ENCODE data around the gene TUBGCP2. TPM values are rescaled to one million over a fixed set of nuclear protein-coding genes. Genes with fewer than 3 reads are reported as not detected.
A peak's percentile ranks its signal among the peaks of the same experiment; 100 is the strongest.

TUBGCP2 gene
- total RNA-seq, 1 experiment from 2014 or later, result 75.1 TPM

GRCh38 chr10:133231244-133231945 lies 77.3 kb downstream of the TUBGCP2 start:
- Histone ChIP-seq H3K36me3 (ENCODE audit: insufficient read depth, low read length, poor library complexity, severe bottlenecking) (no peaks in the 10 kb centered on the region), H3K4me1 (ENCODE audit: insufficient read depth, low read length, poor library complexity, severe bottlenecking) (no peaks in the 10 kb centered on the region), H3K9me3 (ENCODE audit: low read depth, low read length, poor library complexity, severe bottlenecking) (no peaks in the 10 kb centered on the region), H3K4me3 (ENCODE audit: low read depth, low read length, poor library complexity, severe bottlenecking) (no peak overlapping the region), H3K27me3 (replicated peaks; ENCODE audit: insufficient read depth, low read depth, low read length, poor library complexity) (peaks cover 92% of the 10 kb centered on the region), H3K27ac (ENCODE audit: low read depth, low read length, poor library complexity, severe bottlenecking) (no peak overlapping the region)
- intact Hi-C loops (cut with micrococcal nuclease; ENCODE audit: unreplicated experiment), result no loop called here
- ChIA-PET POLR2A (ENCODE audit: low non-redundant PET) (no interaction called here), CTCF (no interaction called here)
- BruUV-seq (replicated peaks), result no TSS peak
- DNase-seq (ENCODE audit: low spot score), result no peak
- no peak for TF ChIP-seq CTCF (conservative IDR thresholded peaks at IDR 0.05; ENCODE audit: low read depth, low read length)
- peak; percentile 48 for TF ChIP-seq EZH2 (IDR thresholded peaks at IDR 0.05; ENCODE audit: borderline replicate concordance, low read depth, low read length, poor library complexity, severe bottlenecking)

GRCh38 chr10:133230387-133231195 lies 78.1 kb downstream of the TUBGCP2 start:
- intact Hi-C loops (cut with micrococcal nuclease; ENCODE audit: unreplicated experiment), result no loop called here
- Histone ChIP-seq H3K9me3 (ENCODE audit: low read depth, low read length, poor library complexity, severe bottlenecking) (no peaks in the 10 kb centered on the region), H3K4me1 (ENCODE audit: insufficient read depth, low read length, poor library complexity, severe bottlenecking) (no peaks in the 10 kb centered on the region), H3K27me3 (replicated peaks; ENCODE audit: insufficient read depth, low read depth, low read length, poor library complexity) (peaks cover 92% of the 10 kb centered on the region), H3K27ac (ENCODE audit: low read depth, low read length, poor library complexity, severe bottlenecking) (no peak overlapping the region), H3K4me3 (ENCODE audit: low read depth, low read length, poor library complexity, severe bottlenecking) (no peak overlapping the region), H3K36me3 (ENCODE audit: insufficient read depth, low read length, poor library complexity, severe bottlenecking) (no peaks in the 10 kb centered on the region)
- POLR2A ChIA-PET (ENCODE audit: low non-redundant PET), result no interaction called here
- no TSS peak for BruUV-seq (replicated peaks)
- no peak for DNase-seq (ENCODE audit: low spot score)
- CTCF ChIA-PET, result no interaction called here
- peak; percentile 90 for TF ChIP-seq EZH2 (IDR thresholded peaks at IDR 0.05; ENCODE audit: borderline replicate concordance, low read depth, low read length, poor library complexity, severe bottlenecking)
- TF ChIP-seq CTCF (conservative IDR thresholded peaks at IDR 0.05; ENCODE audit: low read depth, low read length), result no peak

GRCh38 chr10:133230044-133230361 lies 78.7 kb downstream of the TUBGCP2 start, which contains the start of gene UTF1:
Gene UTF1 (plus strand): TSS chr10:133230217. CDS start chr10:133230289, 72 bp downstream.
- no peak for DNase-seq (ENCODE audit: low spot score)
- H3K27ac ChIP-seq (ENCODE audit: low read depth, low read length, poor library complexity, severe bottlenecking), result no peak within 1 kb of the TSS
- ChIA-PET CTCF (no interaction called here), POLR2A (ENCODE audit: low non-redundant PET) (no interaction called here)
- no peaks in the 10 kb centered on the region for H3K36me3 ChIP-seq (ENCODE audit: insufficient read depth, low read length, poor library complexity, severe bottlenecking)
- H3K4me3 ChIP-seq (ENCODE audit: low read depth, low read length, poor library complexity, severe bottlenecking), result no peak within 1 kb of the TSS
- H3K27me3 ChIP-seq (replicated peaks; ENCODE audit: insufficient read depth, low read depth, low read length, poor library complexity), result peaks cover 91% of the 10 kb centered on the region
- H3K4me1 ChIP-seq (ENCODE audit: insufficient read depth, low read length, poor library complexity, severe bottlenecking), result no peaks in the 10 kb centered on the region
- no TSS peak for BruUV-seq (replicated peaks)
- no peaks in the 10 kb centered on the region for H3K9me3 ChIP-seq (ENCODE audit: low read depth, low read length, poor library complexity, severe bottlenecking)
- no peak for TF ChIP-seq CTCF (conservative IDR thresholded peaks at IDR 0.05; ENCODE audit: low read depth, low read length)
- no peak for TF ChIP-seq EZH2 (IDR thresholded peaks at IDR 0.05; ENCODE audit: borderline replicate concordance, low read depth, low read length, poor library complexity, severe bottlenecking)
- intact Hi-C loops (cut with micrococcal nuclease; ENCODE audit: unreplicated experiment), result no loop called here

Data from A673 (cell line).